Sigmoid colon (tissue), 7 donors: ENCODE data around the gene MOB2. TPM values are rescaled to one million over a fixed set of nuclear protein-coding genes. Genes with fewer than 3 reads are reported as not detected.

Experiments used
- DNase-seq: peaks from one replicate; pipeline ENCODE4 v3.0.0-alpha.2; 2019
- H3K27ac ChIP-seq, 4 donors: fragments of 200-600 bp; sonication (generic); one replicate each; pipeline ENCODE4 v1.5.1; 2016 to 2019; ENCODE audit warnings: mild to moderate bottlenecking in 1 of 4
- H3K27me3 ChIP-seq, 3 donors: fragments of 200-600 bp; sonication (generic); one replicate each; pipeline ENCODE4 v1.5.1; 2019; ENCODE audit warnings: mild to moderate bottlenecking in 1 of 3
- H3K36me3 ChIP-seq, 4 donors: fragments of 200-600 bp; sonication (generic); one replicate each; pipeline ENCODE4 v1.5.1; 2016 to 2019
- H3K4me1 ChIP-seq, 4 donors: fragments of 200-600 bp; sonication (generic); one replicate each; pipeline ENCODE4 v1.5.1; 2017 to 2019
- H3K4me3 ChIP-seq, 4 donors: fragments of 200-600 bp; sonication (generic); one replicate each; pipeline ENCODE4 v1.5.1; 2017 to 2019; ENCODE audit warnings: mild to moderate bottlenecking in 2 of 4, moderate library complexity in 1 of 4
- H3K9me3 ChIP-seq, 4 donors: fragments of 200-600 bp in 3 of 4; sonication (generic) in 3 of 4; one replicate each; pipeline versions ENCODE4 v1.5.1 to v1.6.1; 2013 to 2019
- CTCF ChIP-seq, 4 experiments: fragments of 450-650 bp in 3 of 4; fragments of 200-600 bp in 1 of 4; IDR thresholded peaks; one replicate each; pipeline ENCODE4 v1.5.1; 2016 to 2019; ENCODE audit warnings: antibody characterized with exemption in 4 of 4, mild to moderate bottlenecking in 3 of 4, moderate library complexity in 2 of 4
- EP300 ChIP-seq, 4 donors: sonication (generic); formaldehyde crosslinking; IDR thresholded peaks; one replicate each; pipeline ENCODE4 v1.6.1; 2017; ENCODE audit warnings: antibody characterized with exemption in 4 of 4
- POLR2A ChIP-seq, 2 donors: fragments of 450-650 bp; IDR thresholded peaks; one replicate each; pipeline ENCODE4 v1.6.1; 2016; ENCODE audit warnings: antibody characterized with exemption in 2 of 2, mild to moderate bottlenecking in 2 of 2, moderate library complexity in 2 of 2
- POLR2AphosphoS5 ChIP-seq, 4 donors: sonication (generic); formaldehyde crosslinking; IDR thresholded peaks; one replicate each; pipeline ENCODE4 v1.6.1; 2017; ENCODE audit warnings: antibody characterized with exemption in 4 of 4
- WGBS, 2 donors: extraction: QIAGEN DNeasy Blood & Tissue Kit; methylation state at CpG; one replicate each; pipeline ENCODE4 v1.1.7; 2013; 5-methylcytosine and 5-hydroxymethylcytosine counted together
- intact Hi-C: fragments of 100-400 bp; cut with DNase I; formaldehyde crosslinking; loops from one replicate; pipeline ENCODE4 v1.15.1; 2023
- polyA plus RNA-seq, 3 donors: library from polyadenylated mRNA; stranded (reverse); fragments of 200-250 nt; gene quantifications; one replicate each; pipeline ENCODE4 v1.2.3, GENCODE V29; 2013
- total RNA-seq, 4 donors: library from RNA; depleted of rRNA; stranded (reverse); fragments of >200 nt; gene quantifications; one replicate each; pipeline ENCODE4 v1.1.0, GENCODE V29; 2016
- donor health status: healthy with polysubstance abuse.
- donor health status: Bipolar disorder and iron deficiency.
- donor health status: healthy.

Gene MOB2
- total and polyA plus RNA-seq, 7 donors, result 46.2 to 88.9 (median 68.6) TPM

- no peak for DNase-seq
- 85 to 91% methylated on average over 9 of the region's 9 CpGs for WGBS, 2 donors
Observed at GRCh38 chr11:1506981-1507380, 20.4 kb upstream of the MOB2 start.

GRCh38 chr11:1505480-1505879, 18.9 kb upstream of the MOB2 start:
- H3K36me3 ChIP-seq, result no peaks in the 10 kb centered on the region
- no peak overlapping the region for H3K4me3 ChIP-seq
- DNase-seq, result no peak
- no peak overlapping the region for H3K27ac ChIP-seq
- no peaks in the 10 kb centered on the region for H3K27me3 ChIP-seq
- intact Hi-C loops, result loop anchor here (10.0 kb wide), 1 partner anchor 201 kb away; the partner anchor contains the start of gene TOLLIP
- 89 to 90% methylated on average over 11 of the region's 11 CpGs for WGBS, 2 donors
- no peaks in the 10 kb centered on the region for H3K9me3 ChIP-seq
- no peak for TF ChIP-seq POLR2A (IDR thresholded peaks at IDR 0.05)
- TF ChIP-seq EP300 (IDR thresholded peaks at IDR 0.05), result no peak
- TF ChIP-seq POLR2AphosphoS5 (IDR thresholded peaks at IDR 0.05), result no peak
- no peak for TF ChIP-seq CTCF (IDR thresholded peaks at IDR 0.05)
- peaks cover 0 to 88% (median 78%) of the 10 kb centered on the region in 4 donors for H3K4me1 ChIP-seq

More at GRCh38 chr11:1506981-1507380, 20.4 kb upstream of the MOB2 start:
- intact Hi-C loops, result loop anchor here (10.0 kb wide), 1 partner anchor 202 kb away; the partner anchor contains the start of gene TOLLIP
- no peak overlapping the region for H3K4me3 ChIP-seq
- H3K36me3 ChIP-seq, result no peaks in the 10 kb centered on the region
- TF ChIP-seq POLR2AphosphoS5 (IDR thresholded peaks at IDR 0.05) (no peak), POLR2A (IDR thresholded peaks at IDR 0.05) (no peak), EP300 (IDR thresholded peaks at IDR 0.05) (no peak), CTCF (IDR thresholded peaks at IDR 0.05) (no peak)
- no peaks in the 10 kb centered on the region for H3K9me3 ChIP-seq
- H3K4me1 ChIP-seq, result peaks cover 0 to 76% (median 64%) of the 10 kb centered on the region in 4 donors
- H3K27ac ChIP-seq, result peak overlapping the region in 3 of 4 donors; percentile 49 to 63 (median 61)
- no peaks in the 10 kb centered on the region for H3K27me3 ChIP-seq

- Histone ChIP-seq H3K4me1 (peaks cover 0 to 91% (median 78%) of the 10 kb centered on the region in 4 donors), H3K27ac (peak overlapping the region in 3 of 4 donors; percentile 62 to 75 (median 73)), H3K4me3 (no peak overlapping the region), H3K36me3 (no peaks in the 10 kb centered on the region), H3K9me3 (no peaks in the 10 kb centered on the region), H3K27me3 (no peaks in the 10 kb centered on the region)
- 92 to 96% methylated on average over 28 of the region's 28 CpGs for WGBS, 2 donors
- DNase-seq, result no peak
- TF ChIP-seq EP300 (IDR thresholded peaks at IDR 0.05) (no peak), POLR2A (IDR thresholded peaks at IDR 0.05) (no peak), CTCF (IDR thresholded peaks at IDR 0.05) (no peak), POLR2AphosphoS5 (IDR thresholded peaks at IDR 0.05) (no peak)
- intact Hi-C loops, result loop anchor here (10.0 kb wide), 1 partner anchor 200 kb away; the partner anchor contains the start of gene TOLLIP
Observed at GRCh38 chr11:1504581-1505290, 18.2 kb upstream of the MOB2 start.

GRCh38 chr11:1504138-1504537, 17.6 kb upstream of the MOB2 start:
- no peaks in the 10 kb centered on the region for H3K36me3 ChIP-seq
- H3K27ac ChIP-seq, result peak overlapping the region; percentile 37 to 75 (median 68)
- no peak overlapping the region for H3K4me3 ChIP-seq
- no peak for DNase-seq
- TF ChIP-seq EP300 (IDR thresholded peaks at IDR 0.05) (no peak), POLR2AphosphoS5 (IDR thresholded peaks at IDR 0.05) (no peak), POLR2A (IDR thresholded peaks at IDR 0.05) (no peak), CTCF (IDR thresholded peaks at IDR 0.05) (no peak)
- peaks cover 0 to 85% (median 72%) of the 10 kb centered on the region in 4 donors for H3K4me1 ChIP-seq
- H3K27me3 ChIP-seq, result no peaks in the 10 kb centered on the region
- WGBS, 2 donors, result 75 to 87% methylated on average over 9 of the region's 9 CpGs
- no peaks in the 10 kb centered on the region for H3K9me3 ChIP-seq
- intact Hi-C loops, result loop anchor here (10.0 kb wide), 1 partner anchor 199 kb away; the partner anchor contains the start of gene TOLLIP
